Measurements from ENCODE around the gene PCSK5.

PCSK5 gene

GRCh38 chr9:75941066-75941465 lies 50.6 kb downstream of the PCSK5 start:
- no peak overlapping the region for H3K4me3 ChIP-seq (replicated peaks; ENCODE audit: low read depth, low read length)
- no peaks in the 10 kb centered on the region for H3K36me3 ChIP-seq (ENCODE audit: control insufficient read depth, insufficient read depth, low read length)
- DNase-seq (ENCODE audit: extremely low read depth, insufficient read length) = no peak
- H3K27me3 ChIP-seq (replicated peaks; ENCODE audit: control insufficient read depth, insufficient read depth, low read length) = no peaks in the 10 kb centered on the region
- no peak for TF ChIP-seq CTCF (IDR thresholded peaks at IDR 0.05; ENCODE audit: insufficient read depth, low read length, poor library complexity, severe bottlenecking)

GRCh38 chr9:75941577-75942311 lies 51.3 kb downstream of the PCSK5 start:
- Histone ChIP-seq H3K27me3 (replicated peaks; ENCODE audit: control insufficient read depth, insufficient read depth, low read length) (no peaks in the 10 kb centered on the region), H3K36me3 (ENCODE audit: control insufficient read depth, insufficient read depth, low read length) (no peaks in the 10 kb centered on the region), H3K4me3 (replicated peaks; ENCODE audit: low read depth, low read length) (no peak overlapping the region)
- no peak for DNase-seq (ENCODE audit: extremely low read depth, insufficient read length)
- TF ChIP-seq CTCF (IDR thresholded peaks at IDR 0.05; ENCODE audit: insufficient read depth, low read length, poor library complexity, severe bottlenecking) = no peak

GRCh38 chr9:75946766-75947165 lies 56.3 kb downstream of the PCSK5 start:
- DNase-seq (ENCODE audit: extremely low read depth, insufficient read length) = no peak
- no peak for TF ChIP-seq CTCF (IDR thresholded peaks at IDR 0.05; ENCODE audit: insufficient read depth, low read length, poor library complexity, severe bottlenecking)
- H3K36me3 ChIP-seq (ENCODE audit: control insufficient read depth, insufficient read depth, low read length) = no peaks in the 10 kb centered on the region
- no peaks in the 10 kb centered on the region for H3K27me3 ChIP-seq (replicated peaks; ENCODE audit: control insufficient read depth, insufficient read depth, low read length)
- no peak overlapping the region for H3K4me3 ChIP-seq (replicated peaks; ENCODE audit: low read depth, low read length)

GRCh38 chr9:75947233-75947632 lies 56.8 kb downstream of the PCSK5 start:
- H3K36me3 ChIP-seq (ENCODE audit: control insufficient read depth, insufficient read depth, low read length) = no peaks in the 10 kb centered on the region
- TF ChIP-seq CTCF (IDR thresholded peaks at IDR 0.05; ENCODE audit: insufficient read depth, low read length, poor library complexity, severe bottlenecking) = no peak
- no peak overlapping the region for H3K4me3 ChIP-seq (replicated peaks; ENCODE audit: low read depth, low read length)
- H3K27me3 ChIP-seq (replicated peaks; ENCODE audit: control insufficient read depth, insufficient read depth, low read length) = no peaks in the 10 kb centered on the region
- no peak for DNase-seq (ENCODE audit: extremely low read depth, insufficient read length)

- Histone ChIP-seq H3K27me3 (replicated peaks; ENCODE audit: control insufficient read depth, insufficient read depth, low read length) (no peaks in the 10 kb centered on the region), H3K36me3 (ENCODE audit: control insufficient read depth, insufficient read depth, low read length) (no peaks in the 10 kb centered on the region), H3K4me3 (replicated peaks; ENCODE audit: low read depth, low read length) (no peak overlapping the region)
- TF ChIP-seq CTCF (IDR thresholded peaks at IDR 0.05; ENCODE audit: insufficient read depth, low read length, poor library complexity, severe bottlenecking) = no peak
- no peak for DNase-seq (ENCODE audit: extremely low read depth, insufficient read length)
Observed at GRCh38 chr9:75950998-75951397, 60.5 kb downstream of the PCSK5 start.

GRCh38 chr9:75953218-75953617 lies 62.7 kb downstream of the PCSK5 start:
- DNase-seq (ENCODE audit: extremely low read depth, insufficient read length) = no peak
- no peak for TF ChIP-seq CTCF (IDR thresholded peaks at IDR 0.05; ENCODE audit: insufficient read depth, low read length, poor library complexity, severe bottlenecking)
- Histone ChIP-seq H3K36me3 (ENCODE audit: control insufficient read depth, insufficient read depth, low read length) (no peaks in the 10 kb centered on the region), H3K27me3 (replicated peaks; ENCODE audit: control insufficient read depth, insufficient read depth, low read length) (no peaks in the 10 kb centered on the region), H3K4me3 (replicated peaks; ENCODE audit: low read depth, low read length) (no peak overlapping the region)

All from GM06990 (cell line).